HPDE6-E6E7 (cell line): ENCODE results near the gene PDE4D.

Experiments
- DNase-seq: peaks from one replicate; pipeline ENCODE4 v3.0.0; 2011; ENCODE audit warnings: missing footprints; ENCODE audit errors: extremely low spot score

Gene PDE4D

GRCh38 chr5:59116231-59116865, 777.2 kb downstream of the PDE4D start:
- no peak for DNase-seq

GRCh38 chr5:59115345-59115744, 778.2 kb downstream of the PDE4D start:
- no peak for DNase-seq

GRCh38 chr5:59109383-59109782, 784.1 kb downstream of the PDE4D start:
- no peak for DNase-seq

GRCh38 chr5:59107692-59108091, 785.8 kb downstream of the PDE4D start:
- no peak for DNase-seq

- no peak for DNase-seq
Measured at GRCh38 chr5:59104400-59105127, 789.0 kb downstream of the PDE4D start.

GRCh38 chr5:59103303-59103702, 790.2 kb downstream of the PDE4D start:
- DNase-seq, result no peak

- DNase-seq, result no peak
Measured at GRCh38 chr5:59102437-59102836, 791.1 kb downstream of the PDE4D start.

GRCh38 chr5:59100875-59101274, 792.7 kb downstream of the PDE4D start:
- no peak for DNase-seq

- DNase-seq, result no peak
Measured at GRCh38 chr5:59099995-59100345, 793.6 kb downstream of the PDE4D start.

GRCh38 chr5:59099270-59099994, 794.1 kb downstream of the PDE4D start:
- DNase-seq, result peak; percentile 78

- DNase-seq, result no peak
Measured at GRCh38 chr5:59098743-59099142, 794.8 kb downstream of the PDE4D start.

- DNase-seq, result no peak
Measured at GRCh38 chr5:59097712-59098111, 795.8 kb downstream of the PDE4D start.

- no peak for DNase-seq
Measured at GRCh38 chr5:59097116-59097515, 796.4 kb downstream of the PDE4D start.

GRCh38 chr5:59095480-59095879, 798.0 kb downstream of the PDE4D start:
- DNase-seq, result no peak

GRCh38 chr5:59094864-59095263, 798.7 kb downstream of the PDE4D start:
- no peak for DNase-seq

GRCh38 chr5:59093329-59093728, 800.2 kb downstream of the PDE4D start:
- DNase-seq, result no peak

- no peak for DNase-seq
Measured at GRCh38 chr5:59092758-59093157, 800.8 kb downstream of the PDE4D start.

- no peak for DNase-seq
Measured at GRCh38 chr5:59091965-59092364, 801.6 kb downstream of the PDE4D start.

GRCh38 chr5:59090323-59090722, 803.2 kb downstream of the PDE4D start:
- DNase-seq, result no peak

GRCh38 chr5:59089767-59090166, 803.8 kb downstream of the PDE4D start:
- DNase-seq, result no peak

- no peak for DNase-seq
Measured at GRCh38 chr5:59088546-59088945, 805.0 kb downstream of the PDE4D start.

GRCh38 chr5:59086024-59086423, 807.5 kb downstream of the PDE4D start:
- no peak for DNase-seq

- DNase-seq, result no peak
Measured at GRCh38 chr5:59081693-59082092, 811.8 kb downstream of the PDE4D start.
